Right lobe of liver (tissue), 4 donors: ENCODE data around the gene ZNHIT1.

Experiments
- CTCF ChIP-seq, 4 donors: fragments of 200-600 bp in 3 of 4; fragments of 450-650 bp in 1 of 4; IDR thresholded peaks; one replicate each; pipeline versions ENCODE4 v1.5.1 to v1.8.0; 2016 to 2022; ENCODE audit warnings: antibody characterized with exemption in 4 of 4, mild to moderate bottlenecking in 2 of 4
- POLR2A ChIP-seq: fragments of 450-650 bp; IDR thresholded peaks from one replicate; pipeline ENCODE4 v1.6.1; 2017; ENCODE audit warnings: antibody characterized with exemption, mild to moderate bottlenecking
- donor health status: DM: no; HTN: no; CAD: no.
- donor health status: DM: no; HTN: no; CAD: no.
- donor health status: DM: no; HTN: yes; CAD: no.

DNA sequence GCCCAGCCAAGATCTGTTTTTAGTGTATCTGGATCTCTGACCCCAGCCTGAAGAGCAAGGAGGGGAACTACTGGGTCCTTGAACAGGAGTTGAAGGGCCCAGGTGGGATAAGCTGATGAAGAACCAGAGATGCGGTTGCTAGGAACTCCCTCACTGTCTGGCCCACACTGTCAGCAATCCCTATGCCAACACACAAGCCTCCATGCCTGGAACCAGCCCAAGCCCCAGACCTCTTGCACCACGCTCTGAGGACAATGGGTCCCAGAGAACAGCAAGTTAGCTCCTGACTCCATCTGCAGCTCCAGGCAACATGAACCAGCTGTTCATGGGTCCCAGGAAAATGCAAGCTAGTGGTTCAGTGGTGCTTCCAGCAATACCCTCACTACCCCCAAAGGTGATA is 40.3 kb upstream of the ZNHIT1 start:
- TF ChIP-seq CTCF (IDR thresholded peaks at IDR 0.05) (no peak), POLR2A (no peak)
